HG03378 (cell line): Measurements from ENCODE around the gene MYO1A.

Experiments
- ATAC-seq: cut with Tn5 transposase; IDR thresholded peaks from one replicate; pipeline ENCODE4 v1.9.1; 2021; ENCODE audit warnings: mild to moderate bottlenecking, moderate library complexity; ENCODE audit not compliant: unreplicated experiment

Gene MYO1A

GRCh38 chr12:57049890-57050289 lies at the start of gene MYO1A:
MYO1A (minus strand) TSS chr12:57050129; CDS start chr12:57048323, 1,806 bp downstream.
- ATAC-seq = no peak

- no peak for ATAC-seq
These were observed 49.3 kb upstream of the MYO1A start for GRCh38 chr12:57099047-57099714.

DNA sequence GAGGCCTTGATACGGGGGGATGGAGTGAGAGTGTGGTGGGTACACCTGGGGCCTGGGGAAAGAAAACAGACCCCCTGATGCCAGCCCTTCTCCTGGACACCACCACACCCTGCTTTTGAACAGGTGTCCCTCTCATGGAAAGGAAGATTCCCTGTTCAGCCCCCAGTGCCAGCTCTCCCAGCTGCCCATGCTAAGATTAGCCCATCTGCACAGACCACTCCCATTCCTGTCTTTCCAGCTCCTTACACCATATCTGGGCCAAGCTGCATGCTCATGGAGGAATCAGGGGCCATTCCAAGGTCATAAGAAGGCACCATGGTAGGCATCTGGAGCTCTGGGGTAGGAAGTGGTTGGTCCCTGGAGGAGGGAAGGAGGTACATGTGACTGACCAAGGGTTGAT lies 48.6 kb upstream of the MYO1A start:
- ATAC-seq = no peak

GRCh38 chr12:57097554-57097835 lies 47.6 kb upstream of the MYO1A start:
- no peak for ATAC-seq

DNA sequence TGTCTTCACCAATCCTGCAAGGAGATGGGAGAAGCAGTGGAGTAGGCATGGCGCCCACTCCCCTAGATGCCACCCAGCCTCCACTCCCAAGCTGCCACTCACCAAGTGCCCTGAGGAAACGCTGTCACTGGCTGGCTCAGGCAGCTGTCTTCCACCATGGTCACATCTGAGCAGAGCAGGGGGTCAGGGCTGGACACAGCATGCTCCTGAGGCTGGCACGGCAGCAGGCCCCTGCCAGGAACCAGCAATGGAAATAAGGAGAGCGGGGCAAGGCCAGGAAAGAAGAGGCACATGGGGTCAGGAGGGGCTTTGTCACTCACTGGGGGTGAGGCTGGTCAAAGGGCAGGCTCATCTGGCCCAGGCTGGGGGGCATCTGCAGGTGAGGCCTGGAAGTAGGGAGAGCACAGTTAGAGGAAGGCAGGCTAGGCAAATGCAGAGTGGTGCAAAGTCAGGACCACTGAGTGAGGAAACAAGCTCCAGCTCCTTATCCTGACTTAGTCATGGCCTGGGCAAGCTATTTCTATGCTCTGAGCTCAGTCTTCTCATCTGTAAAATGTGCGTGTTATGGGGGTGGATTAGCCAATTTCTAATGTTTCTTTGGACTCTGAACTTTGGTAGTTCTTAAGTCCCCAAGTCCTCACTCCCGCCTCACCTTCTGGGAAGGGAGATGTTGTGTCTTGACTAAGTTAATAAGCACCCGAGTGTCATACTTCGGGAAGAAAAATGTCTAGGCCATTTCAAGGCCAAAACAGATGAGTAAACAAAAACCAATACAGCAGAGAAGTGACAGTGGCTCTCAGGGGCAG lies 47.0 kb upstream of the MYO1A start:
- no peak for ATAC-seq

DNA sequence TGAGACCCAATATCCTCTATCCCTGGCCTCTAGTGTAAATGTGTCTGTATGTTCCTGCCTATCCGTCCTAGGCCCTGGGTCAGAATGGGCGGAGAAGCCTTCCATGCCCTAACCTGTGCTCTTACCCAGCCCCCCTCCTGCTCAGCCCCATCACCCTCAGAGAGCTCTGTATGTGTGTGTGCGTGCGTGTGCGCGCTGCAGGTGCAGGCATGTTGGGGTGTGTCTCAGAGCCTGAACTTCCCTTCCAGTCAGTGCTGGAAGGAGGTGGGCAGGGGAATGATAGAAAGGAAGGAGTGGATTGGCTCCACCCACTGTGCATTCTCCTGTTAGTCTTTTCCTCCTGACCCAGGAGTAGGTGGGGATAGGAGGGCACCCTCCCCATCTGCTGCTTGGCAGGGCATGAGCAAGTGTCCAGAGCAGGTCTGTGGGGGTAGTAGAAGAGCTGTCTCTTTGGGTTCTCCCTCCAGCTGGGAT lies 46.2 kb upstream of the MYO1A start:
- ATAC-seq = no peak

GRCh38 chr12:57095440-57095839 lies 45.5 kb upstream of the MYO1A start:
- ATAC-seq = no peak

DNA sequence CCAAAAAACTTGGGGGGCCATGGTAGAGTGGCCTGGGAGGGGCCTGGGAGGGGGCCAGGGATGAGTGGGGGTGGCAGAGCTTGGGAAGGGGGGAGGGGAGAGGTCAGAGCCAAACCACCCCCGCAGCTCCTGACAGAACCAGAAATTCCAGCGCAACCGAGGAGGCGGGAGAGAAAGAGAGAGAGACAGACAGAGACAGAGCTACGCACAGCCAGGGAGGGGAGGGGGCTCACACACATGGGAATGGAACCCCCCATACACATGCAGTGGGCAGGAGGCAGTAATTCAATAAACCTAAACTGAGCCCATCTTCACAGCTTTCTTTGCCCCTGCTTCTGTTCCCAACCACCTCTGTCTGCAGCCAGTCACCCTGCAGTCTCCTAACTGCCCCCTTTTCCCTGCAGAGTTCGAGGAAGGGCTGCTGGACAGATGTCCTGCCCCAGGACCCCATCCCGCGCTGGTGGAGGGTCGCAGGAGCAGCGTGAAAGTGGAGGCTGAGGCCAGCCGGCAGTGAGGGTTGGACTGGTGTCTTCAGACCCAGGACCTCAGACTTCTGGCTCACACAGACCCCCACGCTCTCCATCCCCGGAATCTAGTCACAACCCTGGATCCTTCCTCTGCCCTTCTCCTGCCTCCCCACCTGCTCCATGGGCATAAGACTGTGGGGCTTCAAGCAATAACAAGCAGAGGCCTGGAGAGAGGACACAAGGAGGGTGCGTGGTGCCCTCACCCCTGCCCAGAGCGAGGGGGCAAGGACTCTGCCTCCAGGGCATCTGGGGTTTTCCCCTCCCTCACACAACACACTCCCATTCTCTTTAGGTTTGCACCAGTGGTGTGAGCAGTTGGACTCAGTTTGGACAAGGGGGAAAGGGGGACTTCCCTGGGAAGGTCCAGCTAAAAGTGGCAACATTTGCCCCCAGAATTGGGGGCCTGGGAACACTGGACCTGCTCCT lies 44.6 kb upstream of the MYO1A start:
- ATAC-seq = no peak

- no peak for ATAC-seq
These were observed 43.7 kb upstream of the MYO1A start for GRCh38 chr12:57093415-57094207.

DNA sequence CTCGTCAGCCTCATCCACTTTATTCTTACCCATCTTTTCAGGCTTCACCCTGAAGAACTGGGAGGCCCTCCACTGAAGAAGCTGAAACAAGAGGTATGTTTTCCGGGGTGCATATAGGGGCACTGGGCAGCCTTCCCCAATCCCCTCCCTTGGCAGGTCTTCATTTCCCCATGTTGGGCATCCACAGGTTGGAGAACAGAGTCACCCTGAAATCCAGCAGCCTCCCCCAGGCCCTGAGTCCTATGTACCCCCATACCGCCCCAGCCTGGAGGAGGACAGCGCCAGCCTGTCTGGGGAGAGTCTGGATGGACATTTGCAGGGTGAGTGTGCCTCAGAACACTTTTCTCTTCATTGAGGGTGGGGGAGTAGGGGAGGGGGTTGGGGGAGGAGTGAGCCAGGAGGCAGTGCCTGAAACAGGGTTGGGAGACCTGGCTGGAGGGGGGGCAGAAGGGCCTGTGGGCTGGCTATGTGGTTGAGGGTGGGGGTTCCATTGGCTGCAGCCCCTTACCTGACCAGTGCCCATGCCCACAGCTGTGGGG lies 43.0 kb upstream of the MYO1A start:
- ATAC-seq = no peak

GRCh38 chr12:57092529-57092862 lies 42.6 kb upstream of the MYO1A start:
- ATAC-seq = no peak

- no peak for ATAC-seq
These were observed 42.0 kb upstream of the MYO1A start for GRCh38 chr12:57091638-57092528.

DNA sequence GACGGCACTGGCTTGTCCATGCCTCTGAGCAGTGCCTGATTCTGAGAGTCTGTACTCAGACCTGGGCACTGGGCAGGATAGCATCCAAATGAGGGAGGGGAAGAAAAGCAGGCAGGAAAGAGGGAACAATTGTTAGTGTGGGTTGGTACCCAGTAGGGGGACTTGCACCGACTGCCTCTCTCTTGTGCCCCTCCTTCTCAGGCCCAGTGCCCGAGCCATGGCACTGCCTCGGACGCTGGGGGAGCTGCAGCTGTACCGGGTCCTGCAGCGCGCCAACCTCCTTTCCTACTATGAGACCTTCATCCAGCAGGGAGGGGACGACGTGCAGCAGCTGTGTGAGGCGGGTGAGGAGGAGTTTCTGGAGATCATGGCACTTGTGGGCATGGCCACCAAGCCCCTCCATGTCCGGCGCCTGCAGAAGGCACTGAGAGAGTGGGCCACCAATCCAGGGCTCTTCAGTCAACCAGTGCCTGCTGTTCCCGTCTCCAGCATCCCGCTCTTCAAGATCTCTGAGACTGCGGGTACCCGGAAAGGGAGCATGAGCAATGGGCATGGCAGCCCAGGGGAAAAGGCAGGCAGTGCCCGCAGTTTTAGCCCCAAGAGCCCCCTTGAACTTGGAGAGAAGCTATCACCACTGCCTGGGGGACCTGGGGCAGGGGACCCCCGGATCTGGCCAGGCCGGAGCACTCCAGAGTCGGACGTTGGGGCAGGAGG lies 41.2 kb upstream of the MYO1A start:
- ATAC-seq = no peak

DNA sequence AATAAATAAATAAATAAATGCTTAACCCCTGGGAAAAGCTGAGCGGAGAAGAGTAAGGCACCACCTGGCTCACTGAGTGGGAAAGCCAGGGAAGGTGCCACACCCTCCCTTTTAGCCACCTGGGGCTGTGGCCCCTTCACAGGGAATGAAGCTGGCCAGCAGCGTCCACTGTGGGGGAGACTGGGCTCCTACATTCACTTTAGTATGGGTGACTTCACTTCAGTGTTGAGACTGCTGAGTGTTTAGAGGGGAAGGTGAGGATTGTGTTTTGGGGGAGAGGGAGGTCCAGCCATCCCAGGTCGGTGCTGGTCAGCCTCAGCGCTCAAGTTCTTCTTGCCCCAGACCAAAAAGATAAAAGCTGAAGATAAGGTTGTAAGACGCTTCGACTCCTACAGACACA lies 40.6 kb upstream of the MYO1A start:
- no peak for ATAC-seq

- no peak for ATAC-seq
These were observed 39.6 kb upstream of the MYO1A start for GRCh38 chr12:57089271-57090245.

DNA sequence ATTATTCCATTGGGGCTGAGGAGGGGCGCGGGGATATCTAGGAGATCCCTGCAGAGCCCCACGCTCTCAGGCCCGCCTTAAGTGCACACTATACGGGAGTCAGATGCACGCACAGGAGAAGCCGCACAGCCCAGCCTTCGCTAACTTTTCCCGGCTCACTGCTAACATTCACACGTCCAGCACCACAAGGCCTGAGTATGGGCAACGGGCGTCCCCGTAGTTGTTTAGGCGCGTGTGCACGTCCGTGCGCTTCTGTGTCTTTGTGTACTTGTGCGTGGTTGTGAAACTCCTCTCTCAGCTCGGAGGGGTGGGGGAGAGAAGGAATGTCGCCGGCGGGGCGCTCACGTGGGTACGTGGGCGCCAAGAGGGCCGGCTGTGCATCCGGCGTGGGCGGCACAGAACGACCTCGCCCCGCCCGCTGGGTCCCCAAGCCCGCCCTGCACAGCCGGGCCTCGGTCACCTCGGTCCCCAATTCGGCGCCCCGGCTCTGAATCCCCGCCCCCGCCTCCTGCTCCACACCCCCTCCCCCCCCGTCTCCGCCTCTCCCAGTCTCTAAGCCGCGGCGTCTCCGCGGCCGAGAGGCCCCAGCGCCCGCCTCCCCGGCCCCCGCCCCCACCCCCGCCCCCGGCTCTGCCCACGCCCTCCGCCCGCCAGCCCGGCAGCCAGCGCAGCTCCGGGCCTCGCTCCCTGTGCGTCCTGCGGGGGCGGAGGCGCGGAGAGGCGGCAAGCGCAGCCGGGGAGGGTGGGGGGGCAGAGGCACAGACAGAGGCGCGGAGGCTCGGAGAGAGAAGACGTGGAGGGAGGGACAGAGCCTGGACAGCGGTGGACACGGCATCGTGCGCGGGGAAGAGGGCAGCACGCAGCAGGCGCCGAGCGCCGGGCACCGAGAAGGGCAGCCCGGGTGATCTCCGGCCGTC lies 38.7 kb upstream of the MYO1A start, which contains the start of gene NAB2:
TSS of gene NAB2 (plus strand) at position 761 of the 917 bp plus-strand sequence. CDS start 158 bp downstream, outside the sequence.
- ATAC-seq = peak; percentile 38
